ENCODE measurements around the gene ZNF462.

GRCh38 chr9:107034831-107035230 is 171.9 kb downstream of the ZNF462 start:
- TF ChIP-seq, protein P1, sequence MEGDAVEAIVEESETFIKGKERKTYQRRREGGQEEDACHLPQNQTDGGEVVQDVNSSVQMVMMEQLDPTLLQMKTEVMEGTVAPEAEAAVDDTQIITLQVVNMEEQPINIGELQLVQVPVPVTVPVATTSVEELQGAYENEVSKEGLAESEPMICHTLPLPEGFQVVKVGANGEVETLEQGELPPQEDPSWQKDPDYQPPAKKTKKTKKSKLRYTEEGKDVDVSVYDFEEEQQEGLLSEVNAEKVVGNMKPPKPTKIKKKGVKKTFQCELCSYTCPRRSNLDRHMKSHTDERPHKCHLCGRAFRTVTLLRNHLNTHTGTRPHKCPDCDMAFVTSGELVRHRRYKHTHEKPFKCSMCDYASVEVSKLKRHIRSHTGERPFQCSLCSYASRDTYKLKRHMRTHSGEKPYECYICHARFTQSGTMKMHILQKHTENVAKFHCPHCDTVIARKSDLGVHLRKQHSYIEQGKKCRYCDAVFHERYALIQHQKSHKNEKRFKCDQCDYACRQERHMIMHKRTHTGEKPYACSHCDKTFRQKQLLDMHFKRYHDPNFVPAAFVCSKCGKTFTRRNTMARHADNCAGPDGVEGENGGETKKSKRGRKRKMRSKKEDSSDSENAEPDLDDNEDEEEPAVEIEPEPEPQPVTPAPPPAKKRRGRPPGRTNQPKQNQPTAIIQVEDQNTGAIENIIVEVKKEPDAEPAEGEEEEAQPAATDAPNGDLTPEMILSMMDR (IDR thresholded peaks at IDR 0.05), result no peak
- TF ChIP-seq POLR2A (IDR thresholded peaks at IDR 0.05) (no peak), POLR2AphosphoS5 (IDR thresholded peaks at IDR 0.05) (no peak)
